HEK293 (cell line): ENCODE results near the gene UBXN6.

ENCODE experiments used
- CTCF ChIA-PET: fragments of 350-600 bp; formaldehyde crosslinking; extraction: SDS; loops from one replicate; lab custom pipeline; 2021; ENCODE audit warnings: antibody characterized with exemption; lab: Yijun Ruan, JAX
- POLR2A ChIA-PET: fragments of 300-600 bp; formaldehyde crosslinking; extraction: SDS; loops from one replicate; lab custom pipeline; 2020; ENCODE audit warnings: antibody characterized with exemption, inconsistent platforms; lab: Yijun Ruan, JAX
- H3K27ac ChIP-seq: fragments of 200-500 bp; sonication (Bioruptor generic); 2 replicates; pipeline ENCODE4 v1.5.1; 2014; ENCODE audit warnings: low read depth, low read length, control low read depth, inconsistent platforms; ENCODE audit errors: extremely low read depth
- H3K36me3 ChIP-seq, 2 experiments: fragments of 200-500 bp in 1 of 2; sonication (Bioruptor generic) in 1 of 2; 1 replicate in 1 of 2; 2 replicates in 1 of 2; pipeline ENCODE4 v1.5.1; 2014 to 2017; ENCODE audit warnings: inconsistent platforms in 2 of 2, low read length in 2 of 2; ENCODE audit not compliant: control insufficient read depth in 2 of 2, insufficient read depth in 1 of 2
- H3K4me1 ChIP-seq: fragments of 200-500 bp; sonication (Bioruptor generic); 2 replicates; pipeline ENCODE4 v1.5.1; 2014; ENCODE audit warnings: mild to moderate bottlenecking, low read length, inconsistent platforms; ENCODE audit not compliant: control insufficient read depth, insufficient read depth
- H3K4me3 ChIP-seq: 2 replicates; pipeline ENCODE4 v1.5.1; 2011; ENCODE audit warnings: low read depth, mild to moderate bottlenecking, control low read depth, low read length, moderate library complexity
- H3K9me3 ChIP-seq: fragments of 200-500 bp; sonication (Bioruptor generic); 2 replicates; pipeline ENCODE4 v1.5.1; 2014; ENCODE audit warnings: low read depth, low read length, inconsistent platforms; ENCODE audit not compliant: control insufficient read depth, insufficient read depth
- EGR2 ChIP-seq: fragments of 450-650 bp; formaldehyde crosslinking; IDR thresholded peaks from 2 replicates; pipeline ENCODE4 v1.5.1; 2016; ENCODE audit warnings: low read depth, missing biosample characterization, missing genetic modification characterization
- FEZF1 ChIP-seq: fragments of 450-650 bp; formaldehyde crosslinking; IDR thresholded peaks from 2 replicates; pipeline ENCODE4 v1.5.1; 2016; ENCODE audit warnings: missing biosample characterization, missing genetic modification characterization
- GLIS1 ChIP-seq: fragments of 450-650 bp; formaldehyde crosslinking; IDR thresholded peaks from 2 replicates; pipeline ENCODE4 v1.5.1; 2016; ENCODE audit warnings: missing biosample characterization, missing genetic modification characterization
- MZF1 ChIP-seq: fragments of 450-650 bp; formaldehyde crosslinking; IDR thresholded peaks from 2 replicates; pipeline ENCODE4 v1.5.1; 2017; ENCODE audit warnings: missing biosample characterization, missing genetic modification characterization, borderline replicate concordance
- ZFHX2 ChIP-seq: fragments of 450-650 bp; formaldehyde crosslinking; conservative IDR thresholded peaks from 2 replicates; pipeline ENCODE4 v1.5.1; 2016; ENCODE audit warnings: missing biosample characterization, missing genetic modification characterization
- ZFP41 ChIP-seq: fragments of 450-650 bp; formaldehyde crosslinking; IDR thresholded peaks from 2 replicates; pipeline ENCODE4 v1.5.1; 2016; ENCODE audit warnings: missing biosample characterization, missing genetic modification characterization, borderline replicate concordance
- ZIC2 ChIP-seq: fragments of 450-650 bp; formaldehyde crosslinking; IDR thresholded peaks from 2 replicates; pipeline ENCODE4 v1.5.1; 2016; ENCODE audit warnings: missing biosample characterization, missing genetic modification characterization
- ZNF121 ChIP-seq: fragments of 450-650 bp; formaldehyde crosslinking; IDR thresholded peaks from 2 replicates; pipeline ENCODE4 v1.5.1; 2016; ENCODE audit warnings: missing biosample characterization, missing genetic modification characterization
- ZNF2 ChIP-seq: fragments of 450-650 bp; formaldehyde crosslinking; IDR thresholded peaks from 2 replicates; pipeline ENCODE4 v1.5.1; 2016; ENCODE audit warnings: missing biosample characterization, missing genetic modification characterization
- ZNF335 ChIP-seq: fragments of 450-650 bp; formaldehyde crosslinking; conservative IDR thresholded peaks from 2 replicates; pipeline ENCODE4 v1.5.1; 2016; ENCODE audit warnings: missing biosample characterization, missing genetic modification characterization
- ZNF341 ChIP-seq: fragments of 450-650 bp; formaldehyde crosslinking; IDR thresholded peaks from 2 replicates; pipeline ENCODE4; 2016; ENCODE audit warnings: low read depth, missing biosample characterization, missing genetic modification characterization
- ZNF433 ChIP-seq: fragments of 450-650 bp; formaldehyde crosslinking; IDR thresholded peaks from 2 replicates; pipeline ENCODE4 v1.5.1; 2016; ENCODE audit warnings: missing biosample characterization, missing genetic modification characterization, low read depth
- ZNF529 ChIP-seq: fragments of 450-650 bp; formaldehyde crosslinking; IDR thresholded peaks from 2 replicates; pipeline ENCODE4 v1.5.1; 2017; ENCODE audit warnings: missing genetic modification characterization, missing biosample characterization; ENCODE audit not compliant: insufficient replicate concordance
- ZNF548 ChIP-seq: fragments of 450-650 bp; formaldehyde crosslinking; IDR thresholded peaks from 2 replicates; pipeline ENCODE4 v1.5.1; 2016; ENCODE audit warnings: missing biosample characterization, missing genetic modification characterization
- ZNF624 ChIP-seq: fragments of 450-650 bp; formaldehyde crosslinking; IDR thresholded peaks from 2 replicates; pipeline ENCODE4 v1.5.1; 2017; ENCODE audit warnings: missing biosample characterization, missing genetic modification characterization
- ZNF785 ChIP-seq: fragments of 450-650 bp; formaldehyde crosslinking; IDR thresholded peaks from 2 replicates; pipeline ENCODE4 v1.5.1; 2016; ENCODE audit warnings: missing biosample characterization, missing genetic modification characterization
- ZNF791 ChIP-seq: fragments of 450-650 bp; formaldehyde crosslinking; IDR thresholded peaks from 2 replicates; pipeline ENCODE4 v1.5.1; 2016; ENCODE audit warnings: missing biosample characterization, missing genetic modification characterization
- TF ChIP-seq, protein P1 (sequence below): fragments of 450-650 bp; formaldehyde crosslinking; IDR thresholded peaks from 2 replicates; pipeline ENCODE4 v1.5.1; 2016; ENCODE audit warnings: missing biosample characterization, missing genetic modification characterization
- TF ChIP-seq, protein P2 (sequence below): fragments of 450-650 bp; IDR thresholded peaks from 2 replicates; pipeline ENCODE4 v1.5.1; 2018; ENCODE audit warnings: missing biosample characterization, missing genetic modification characterization
- TF ChIP-seq, protein P3 (sequence below): fragments of 450-650 bp; formaldehyde crosslinking; IDR thresholded peaks from 2 replicates; pipeline ENCODE4 v1.5.1; 2016; ENCODE audit warnings: missing biosample characterization, missing genetic modification characterization
- TF ChIP-seq, protein P4 (sequence below): fragments of 450-650 bp; formaldehyde crosslinking; IDR thresholded peaks from 2 replicates; pipeline ENCODE4 v1.5.1; 2016; ENCODE audit warnings: missing biosample characterization, missing genetic modification characterization

Gene UBXN6

GRCh38 chr19:4504297-4504701 lies 46.7 kb upstream of the UBXN6 start (continued):
- TF ChIP-seq, protein P1, sequence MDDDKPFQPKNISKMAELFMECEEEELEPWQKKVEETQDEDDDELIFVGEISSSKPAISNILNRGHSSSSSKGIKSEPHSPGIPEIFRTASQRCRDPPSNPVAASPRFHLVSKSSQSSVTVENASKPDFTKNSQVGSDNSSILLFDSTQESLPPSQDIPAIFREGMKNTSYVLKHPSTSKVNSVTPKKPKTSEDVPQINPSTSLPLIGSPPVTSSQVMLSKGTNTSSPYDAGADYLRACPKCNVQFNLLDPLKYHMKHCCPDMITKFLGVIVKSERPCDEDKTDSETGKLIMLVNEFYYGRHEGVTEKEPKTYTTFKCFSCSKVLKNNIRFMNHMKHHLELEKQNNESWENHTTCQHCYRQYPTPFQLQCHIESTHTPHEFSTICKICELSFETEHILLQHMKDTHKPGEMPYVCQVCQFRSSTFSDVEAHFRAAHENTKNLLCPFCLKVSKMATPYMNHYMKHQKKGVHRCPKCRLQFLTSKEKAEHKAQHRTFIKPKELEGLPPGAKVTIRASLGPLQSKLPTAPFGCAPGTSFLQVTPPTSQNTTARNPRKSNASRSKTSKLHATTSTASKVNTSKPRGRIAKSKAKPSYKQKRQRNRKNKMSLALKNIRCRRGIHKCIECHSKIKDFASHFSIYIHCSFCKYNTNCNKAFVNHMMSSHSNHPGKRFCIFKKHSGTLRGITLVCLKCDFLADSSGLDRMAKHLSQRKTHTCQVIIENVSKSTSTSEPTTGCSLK (tag by site-specific recombination): no peak

- POLR2A ChIA-PET: interaction anchor here (0.6 kb wide), 1 partner anchor 20 kb away, joined by 4 read pairs; no protein-coding TSS in a partner anchor
- Histone ChIP-seq H3K36me3 (peaks cover 6 to 70% of the 10 kb centered on the region in 2 experiments; a peak in 2 of 3 replicates), H3K4me3 (no peak overlapping the region), H3K4me1 (no peaks in the 10 kb centered on the region)
- CTCF ChIA-PET: interaction anchor here (0.7 kb wide), 1 partner anchor 29 kb away, joined by 3 read pairs; no protein-coding TSS in a partner anchor
- TF ChIP-seq ZIC2 (tag by site-specific recombination) (peak; percentile 5), GLIS1 (tag by site-specific recombination) (no peak)
- TF ChIP-seq, all 188 proteins: peak for 1
- no peak overlapping the region for H3K27ac ChIP-seq
- H3K9me3 ChIP-seq: no peaks in the 10 kb centered on the region
These were observed 46.2 kb upstream of the UBXN6 start for GRCh38 chr19:4503825-4504170.

GRCh38 chr19:4503132-4503824 lies 45.7 kb upstream of the UBXN6 start:
- no peaks in the 10 kb centered on the region for H3K9me3 ChIP-seq
- H3K4me3 ChIP-seq: no peak overlapping the region
- H3K4me1 ChIP-seq: no peaks in the 10 kb centered on the region
- POLR2A ChIA-PET: no interaction called here
- CTCF ChIA-PET: no interaction called here
- peaks cover 6 to 75% of the 10 kb centered on the region in 2 experiments; a peak in 2 of 3 replicates for H3K36me3 ChIP-seq
- H3K27ac ChIP-seq: no peak overlapping the region
- TF ChIP-seq ZNF548 (tag by site-specific recombination) (no peak), ZNF341 (tag by site-specific recombination) (peak; percentile 22; the same call in 1 of the 2 replicates), ZNF433 (tag by site-specific recombination) (no peak), ZFP41 (tag by site-specific recombination) (no peak), ZIC2 (tag by site-specific recombination) (peak; percentile 96), ZNF791 (no peak), ZNF121 (tag by site-specific recombination) (no peak)
- TF ChIP-seq, protein P2, sequence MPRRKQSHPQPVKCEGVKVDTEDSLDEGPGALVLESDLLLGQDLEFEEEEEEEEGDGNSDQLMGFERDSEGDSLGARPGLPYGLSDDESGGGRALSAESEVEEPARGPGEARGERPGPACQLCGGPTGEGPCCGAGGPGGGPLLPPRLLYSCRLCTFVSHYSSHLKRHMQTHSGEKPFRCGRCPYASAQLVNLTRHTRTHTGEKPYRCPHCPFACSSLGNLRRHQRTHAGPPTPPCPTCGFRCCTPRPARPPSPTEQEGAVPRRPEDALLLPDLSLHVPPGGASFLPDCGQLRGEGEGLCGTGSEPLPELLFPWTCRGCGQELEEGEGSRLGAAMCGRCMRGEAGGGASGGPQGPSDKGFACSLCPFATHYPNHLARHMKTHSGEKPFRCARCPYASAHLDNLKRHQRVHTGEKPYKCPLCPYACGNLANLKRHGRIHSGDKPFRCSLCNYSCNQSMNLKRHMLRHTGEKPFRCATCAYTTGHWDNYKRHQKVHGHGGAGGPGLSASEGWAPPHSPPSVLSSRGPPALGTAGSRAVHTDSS (tag by site-specific recombination): no peak
- TF ChIP-seq, protein P3, sequence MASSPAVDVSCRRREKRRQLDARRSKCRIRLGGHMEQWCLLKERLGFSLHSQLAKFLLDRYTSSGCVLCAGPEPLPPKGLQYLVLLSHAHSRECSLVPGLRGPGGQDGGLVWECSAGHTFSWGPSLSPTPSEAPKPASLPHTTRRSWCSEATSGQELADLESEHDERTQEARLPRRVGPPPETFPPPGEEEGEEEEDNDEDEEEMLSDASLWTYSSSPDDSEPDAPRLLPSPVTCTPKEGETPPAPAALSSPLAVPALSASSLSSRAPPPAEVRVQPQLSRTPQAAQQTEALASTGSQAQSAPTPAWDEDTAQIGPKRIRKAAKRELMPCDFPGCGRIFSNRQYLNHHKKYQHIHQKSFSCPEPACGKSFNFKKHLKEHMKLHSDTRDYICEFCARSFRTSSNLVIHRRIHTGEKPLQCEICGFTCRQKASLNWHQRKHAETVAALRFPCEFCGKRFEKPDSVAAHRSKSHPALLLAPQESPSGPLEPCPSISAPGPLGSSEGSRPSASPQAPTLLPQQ (tag by site-specific recombination): no peak

- H3K36me3 ChIP-seq: peaks cover 6 to 82% of the 10 kb centered on the region in 2 experiments; a peak in 2 of 3 replicates
- POLR2A ChIA-PET: no interaction called here
- no peak overlapping the region for H3K4me3 ChIP-seq
These were observed 44.9 kb upstream of the UBXN6 start for GRCh38 chr19:4502282-4503131.

More at GRCh38 chr19:4502282-4503131, 44.9 kb upstream of the UBXN6 start:
- TF ChIP-seq ZNF529 (no peak), ZNF335 (no peak), MZF1 (tag by site-specific recombination) (no peak), ZNF785 (no peak), EGR2 (peak; percentile 37; the same call in 1 of the 2 replicates), ZNF2 (tag by site-specific recombination) (no peak), FEZF1 (tag by site-specific recombination) (no peak), ZNF624 (no peak), ZFHX2 (tag by site-specific recombination) (peak; percentile 51)
- TF ChIP-seq, protein P4, sequence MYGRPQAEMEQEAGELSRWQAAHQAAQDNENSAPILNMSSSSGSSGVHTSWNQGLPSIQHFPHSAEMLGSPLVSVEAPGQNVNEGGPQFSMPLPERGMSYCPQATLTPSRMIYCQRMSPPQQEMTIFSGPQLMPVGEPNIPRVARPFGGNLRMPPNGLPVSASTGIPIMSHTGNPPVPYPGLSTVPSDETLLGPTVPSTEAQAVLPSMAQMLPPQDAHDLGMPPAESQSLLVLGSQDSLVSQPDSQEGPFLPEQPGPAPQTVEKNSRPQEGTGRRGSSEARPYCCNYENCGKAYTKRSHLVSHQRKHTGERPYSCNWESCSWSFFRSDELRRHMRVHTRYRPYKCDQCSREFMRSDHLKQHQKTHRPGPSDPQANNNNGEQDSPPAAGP (tag by site-specific recombination): no peak
- CTCF ChIA-PET: no interaction called here
- no peaks in the 10 kb centered on the region for H3K9me3 ChIP-seq
- no peaks in the 10 kb centered on the region for H3K4me1 ChIP-seq
- no peak overlapping the region for H3K27ac ChIP-seq
